H7 (cell line): Measurements from ENCODE around the gene CRELD2. TPM values are rescaled to one million over a fixed set of nuclear protein-coding genes. Genes with fewer than 3 reads are reported as not detected.
A peak's percentile ranks its signal among the peaks of the same experiment; 100 is the strongest.

ENCODE experiments used
- DNase-seq: peaks from one replicate; pipeline ENCODE4 v3.0.0; 2012
- H3K27me3 ChIP-seq: 2 replicates; pipeline ENCODE4 v1.6.0; 2011; ENCODE audit warnings: mild to moderate bottlenecking, low read length; ENCODE audit not compliant: control insufficient read depth, insufficient read depth
- H3K36me3 ChIP-seq: replicated peaks from 2 replicates; pipeline ENCODE4 v1.5.1; 2011; ENCODE audit warnings: low read length; ENCODE audit not compliant: control insufficient read depth, insufficient read depth
- H3K4me3 ChIP-seq: 2 replicates; pipeline ENCODE4 v1.5.1; 2011; ENCODE audit warnings: low read depth, mild to moderate bottlenecking, control low read depth, low read length, moderate library complexity; ENCODE audit not compliant: insufficient read depth
- total RNA-seq: library from RNA; depleted of rRNA; stranded (reverse); fragments of >200 nt; shearing (Covaris generic); gene quantifications from 2 replicates; pipeline ENCODE4 v1.2.3, GENCODE V29; 2014

The CRELD2 gene
- total RNA-seq, 1 experiment from 2014 or later = 45.6 TPM

- peaks cover 8% of the 10 kb centered on the region for H3K27me3 ChIP-seq
- peak; percentile 68 for DNase-seq
- H3K4me3 ChIP-seq = no peak overlapping the region
- H3K36me3 ChIP-seq = no peaks in the 10 kb centered on the region
Observed at GRCh38 chr22:49928185-49928495, 9.7 kb downstream of the CRELD2 start.

GRCh38 chr22:49928555-49929210, 10.2 kb downstream of the CRELD2 start:
- Histone ChIP-seq H3K4me3 (no peak overlapping the region), H3K36me3 (no peaks in the 10 kb centered on the region), H3K27me3 (peaks cover 8% of the 10 kb centered on the region)
- DNase-seq = peak; percentile 79

GRCh38 chr22:49929211-49929979, 11.0 kb downstream of the CRELD2 start:
- H3K27me3 ChIP-seq = peaks cover 8% of the 10 kb centered on the region
- H3K4me3 ChIP-seq = no peak overlapping the region
- H3K36me3 ChIP-seq = no peaks in the 10 kb centered on the region
- DNase-seq = peak; percentile 99

GRCh38 chr22:49929994-49930575, 11.7 kb downstream of the CRELD2 start:
- peaks cover 8% of the 10 kb centered on the region for H3K27me3 ChIP-seq
- no peak overlapping the region for H3K4me3 ChIP-seq
- H3K36me3 ChIP-seq = no peaks in the 10 kb centered on the region
- no peak for DNase-seq

- no peaks in the 10 kb centered on the region for H3K36me3 ChIP-seq
- DNase-seq = peak; percentile 73
Observed at GRCh38 chr22:49930596-49931412, 12.4 kb downstream of the CRELD2 start.

GRCh38 chr22:49933236-49934159, 15.1 kb downstream of the CRELD2 start:
- no peak overlapping the region for H3K4me3 ChIP-seq
- no peaks in the 10 kb centered on the region for H3K36me3 ChIP-seq
- peak; percentile 51 for DNase-seq
- H3K27me3 ChIP-seq = peaks cover 8% of the 10 kb centered on the region

More at GRCh38 chr22:49930596-49931412, 12.4 kb downstream of the CRELD2 start:
- Histone ChIP-seq H3K4me3 (no peak overlapping the region), H3K27me3 (peaks cover 8% of the 10 kb centered on the region)

GRCh38 chr22:49934160-49934890, 15.9 kb downstream of the CRELD2 start:
- peak overlapping the region; percentile 34 for H3K4me3 ChIP-seq
- peak; percentile 81 for DNase-seq
- no peaks in the 10 kb centered on the region for H3K36me3 ChIP-seq
- peaks cover 8% of the 10 kb centered on the region for H3K27me3 ChIP-seq

GRCh38 chr22:49934891-49935557, 16.6 kb downstream of the CRELD2 start:
- H3K27me3 ChIP-seq = peaks cover 4% of the 10 kb centered on the region
- peak; percentile 95 for DNase-seq
- H3K4me3 ChIP-seq = peak overlapping the region; percentile 34
- no peaks in the 10 kb centered on the region for H3K36me3 ChIP-seq

- Histone ChIP-seq H3K4me3 (peak overlapping the region; percentile 49; the same call in 1 of the 2 replicates), H3K27me3 (no peaks in the 10 kb centered on the region), H3K36me3 (no peaks in the 10 kb centered on the region)
- peak; percentile 92 for DNase-seq
Observed at GRCh38 chr22:49935561-49935960, 17.1 kb downstream of the CRELD2 start.

GRCh38 chr22:49936018-49936972, 17.9 kb downstream of the CRELD2 start:
- no peaks in the 10 kb centered on the region for H3K36me3 ChIP-seq
- peak; percentile 94 for DNase-seq
- no peaks in the 10 kb centered on the region for H3K27me3 ChIP-seq
- peak overlapping the region; percentile 49 for H3K4me3 ChIP-seq

- no peaks in the 10 kb centered on the region for H3K27me3 ChIP-seq
- peak; percentile 57 for DNase-seq
- H3K4me3 ChIP-seq = no peak overlapping the region
- H3K36me3 ChIP-seq = no peaks in the 10 kb centered on the region
Observed at GRCh38 chr22:49936973-49937757, 18.7 kb downstream of the CRELD2 start.
